IMR-90 (cell line): ENCODE measurements around the gene ARL6IP6. TPM values are rescaled to one million over a fixed set of nuclear protein-coding genes. Genes with fewer than 3 reads are reported as not detected.

Experiments
- ATAC-seq: fragments of 200-7000 bp; cut with Tn5 transposase; 2 replicates; pipeline ENCODE4 v1.9.1; 2020; ENCODE audit warnings: low read depth, mild to moderate bottlenecking, moderate library complexity
- BruUV-seq: library from RNA; stranded (reverse); fragments of 400-500 nt; replicated peaks from 2 replicates; lab custom pipeline; 2021; lab: Mats Ljungman, UMichigan
- CTCF ChIA-PET: fragments of 300-600 bp; formaldehyde crosslinking; extraction: SDS; loops from one replicate; lab custom pipeline; 2021; ENCODE audit warnings: antibody characterized with exemption; lab: Yijun Ruan, JAX
- POLR2A ChIA-PET: fragments of 300-600 bp; sonication (Branson Sonifier 250); formaldehyde crosslinking; loops from one replicate; lab custom pipeline; 2022; ENCODE audit warnings: antibody characterized with exemption; ENCODE audit not compliant: unreplicated experiment; lab: Charles Lee
- DNase-seq: peaks from one replicate; pipeline ENCODE4 v3.0.0; 2013
- H2AFZ ChIP-seq: replicated peaks from 2 replicates; pipeline ENCODE3; 2013; ENCODE audit warnings: low read length, mild to moderate bottlenecking; ENCODE audit not compliant: poor library complexity
- H2AK5ac ChIP-seq: 2 replicates; pipeline ENCODE4 v1.6.1; 2013; ENCODE audit warnings: low read depth, low read length, inconsistent platforms
- H2AK9ac ChIP-seq: replicated peaks from 2 replicates; pipeline ENCODE3; 2013; ENCODE audit warnings: mild to moderate bottlenecking, low read depth, low read length, moderate library complexity; ENCODE audit not compliant: poor library complexity
- H2BK120ac ChIP-seq: 2 replicates; pipeline ENCODE4 v1.6.1; 2013; ENCODE audit warnings: low read depth, low read length, inconsistent platforms
- H2BK15ac ChIP-seq: 3 replicates; pipeline ENCODE4 v1.6.1; 2013; ENCODE audit warnings: low read depth, low read length, inconsistent platforms
- H2BK20ac ChIP-seq: 2 replicates; pipeline ENCODE4 v1.6.1; 2013; ENCODE audit warnings: low read depth, mild to moderate bottlenecking, inconsistent platforms, low read length, moderate library complexity
- H2BK5ac ChIP-seq: 2 replicates; pipeline ENCODE4 v1.6.1; 2013; ENCODE audit warnings: mild to moderate bottlenecking, low read depth, low read length, inconsistent platforms; ENCODE audit not compliant: poor library complexity, severe bottlenecking
- H3K14ac ChIP-seq: replicated peaks from 2 replicates; pipeline ENCODE4 v1.6.1; 2013; ENCODE audit warnings: low read depth, low read length, inconsistent platforms
- H3K18ac ChIP-seq: 2 replicates; pipeline ENCODE4 v1.6.1; 2013; ENCODE audit warnings: low read depth, low read length, control low read depth
- H3K23ac ChIP-seq: 2 replicates; pipeline ENCODE4 v1.6.1; 2013; ENCODE audit warnings: low read depth, low read length, inconsistent platforms
- H3K27ac ChIP-seq: 2 replicates; pipeline ENCODE4 v1.5.1; 2013; ENCODE audit warnings: mild to moderate bottlenecking, control low read depth, low read length; ENCODE audit not compliant: insufficient read depth
- H3K27me3 ChIP-seq: 2 replicates; pipeline ENCODE4 v1.6.1; 2013; ENCODE audit warnings: low read length; ENCODE audit not compliant: control insufficient read depth, insufficient read depth
- H3K36me3 ChIP-seq: 2 replicates; pipeline ENCODE4 v1.6.1; 2013; ENCODE audit warnings: low read length, mixed read lengths; ENCODE audit not compliant: control insufficient read depth, insufficient read depth
- H3K4ac ChIP-seq: 2 replicates; pipeline ENCODE4 v1.6.1; 2013; ENCODE audit warnings: low read depth, low read length, inconsistent platforms
- H3K4me1 ChIP-seq: 2 replicates; pipeline ENCODE4 v1.6.1; 2013; ENCODE audit warnings: low read length, mixed read lengths; ENCODE audit not compliant: control insufficient read depth, insufficient read depth
- H3K4me2 ChIP-seq: 2 replicates; pipeline ENCODE4 v1.6.1; 2013; ENCODE audit warnings: low read depth, mild to moderate bottlenecking, control low read depth, low read length, moderate library complexity
- H3K4me3 ChIP-seq: 2 replicates; pipeline ENCODE4 v1.5.1; 2013; ENCODE audit warnings: low read depth, mild to moderate bottlenecking, control low read depth, low read length, moderate library complexity; ENCODE audit not compliant: insufficient read depth
- H3K56ac ChIP-seq: 2 replicates; pipeline ENCODE4 v1.6.1; 2013; ENCODE audit warnings: low read length, inconsistent platforms; ENCODE audit not compliant: insufficient read depth; ENCODE audit errors: extremely low read depth
- H3K79me1 ChIP-seq, 2 experiments: 2 replicates each; pipeline ENCODE4 v1.6.1; 2013; ENCODE audit warnings: low read length in 2 of 2, inconsistent platforms in 1 of 2, low read depth in 1 of 2
- H3K9ac ChIP-seq: 2 replicates; pipeline ENCODE4 v1.6.1; 2013; ENCODE audit warnings: low read depth, low read length, control low read depth
- H3K9me1 ChIP-seq: 2 replicates; pipeline ENCODE4 v1.6.1; 2013; ENCODE audit warnings: low read length, inconsistent platforms; ENCODE audit not compliant: insufficient read depth
- H3K9me3 ChIP-seq: 2 replicates; pipeline ENCODE4 v1.6.1; 2013; ENCODE audit warnings: low read length; ENCODE audit not compliant: control insufficient read depth, insufficient read depth
- H4K20me1 ChIP-seq: 2 replicates; pipeline ENCODE4 v1.6.1; 2013; ENCODE audit warnings: low read length, inconsistent platforms; ENCODE audit not compliant: insufficient read depth
- H4K5ac ChIP-seq: 2 replicates; pipeline ENCODE4 v1.6.1; 2013; ENCODE audit warnings: mild to moderate bottlenecking, low read depth, low read length, control low read depth
- H4K8ac ChIP-seq, 2 experiments: 2 replicates each; pipeline ENCODE4 v1.6.1; 2013; ENCODE audit warnings: low read depth in 2 of 2, low read length in 2 of 2, control low read depth in 1 of 2, inconsistent platforms in 1 of 2
- H4K91ac ChIP-seq: 2 replicates; pipeline ENCODE4 v1.6.1; 2013; ENCODE audit warnings: low read depth, low read length, inconsistent platforms; ENCODE audit not compliant: insufficient read depth
- BHLHE40 ChIP-seq: fragments of 150-350 bp; IDR thresholded peaks from 2 replicates; pipeline ENCODE4 v1.6.1; 2016; ENCODE audit warnings: mild to moderate bottlenecking, low read depth, low read length
- CEBPB ChIP-seq: IDR thresholded peaks from 2 replicates; pipeline ENCODE4 v1.6.1; 2012; ENCODE audit warnings: low read depth, low read length, improper control_type of control experiment
- CTCF ChIP-seq: conservative IDR thresholded peaks from 2 replicates; pipeline ENCODE4 v1.5.1; 2012; ENCODE audit warnings: mild to moderate bottlenecking, low read depth, low read length, improper control_type of control experiment
- FOS ChIP-seq: fragments of 150-350 bp; IDR thresholded peaks from 2 replicates; pipeline ENCODE4 v1.6.1; 2016; ENCODE audit warnings: low read depth, low read length
- MAFK ChIP-seq: IDR thresholded peaks from 2 replicates; pipeline ENCODE4 v1.6.1; 2012; ENCODE audit warnings: low read depth, low read length, improper control_type of control experiment
- MAZ ChIP-seq: IDR thresholded peaks from 2 replicates; pipeline ENCODE4 v1.6.1; 2012; ENCODE audit warnings: low read depth, mild to moderate bottlenecking, low read length, improper control_type of control experiment, moderate library complexity, borderline replicate concordance
- NFE2L2 ChIP-seq: fragments of 150-350 bp; IDR thresholded peaks from 2 replicates; pipeline ENCODE4 v1.6.1; 2016; ENCODE audit warnings: low read depth, mild to moderate bottlenecking, low read length
- POLR2A ChIP-seq: IDR thresholded peaks from 2 replicates; pipeline ENCODE4 v1.6.1; 2012; ENCODE audit warnings: mild to moderate bottlenecking, low read depth, low read length
- RAD21 ChIP-seq: IDR thresholded peaks from 2 replicates; pipeline ENCODE4 v1.6.1; 2012; ENCODE audit warnings: low read length, improper control_type of control experiment
- USF2 ChIP-seq: fragments of 150-350 bp; IDR thresholded peaks from 2 replicates; pipeline ENCODE4 v1.6.1; 2017; ENCODE audit warnings: mild to moderate bottlenecking, antibody characterized with exemption, low read length, low read depth
- WGBS, 2 experiments: methylation state at CpG; one replicate each; pipeline versions ENCODE4 v1.1.5 to v1.1.7; 2013; ENCODE audit warnings: missing lambda C conversion rate in 2 of 2; ENCODE audit not compliant: insufficient read length in 1 of 2; ENCODE audit errors: extremely low coverage in 2 of 2; 5-methylcytosine and 5-hydroxymethylcytosine counted together
- dilution Hi-C: fragments of 300-500 bp; cut with HindIII; formaldehyde crosslinking; loops from one replicate; pipeline ENCODE4 v1.14.3; 2018; ENCODE audit warnings: low sequenced_read_pairs; ENCODE audit not compliant: unreplicated experiment
- in situ Hi-C: fragments of 300-500 bp; cut with MboI; formaldehyde crosslinking; loops from 3 replicates; pipeline ENCODE4 v1.14.3; 2019; ENCODE audit warnings: low sequenced_read_pairs, inconsistent platforms, mixed read lengths
- intact Hi-C: fragments of 100-400 bp; cut with micrococcal nuclease; formaldehyde crosslinking; loops from 2 replicates; pipeline ENCODE4 v1.10.0; 2022
- polyA plus RNA-seq, 3 experiments: library from polyadenylated mRNA; depleted of rRNA; stranded (reverse); fragments of >200 nt; gene quantifications; 2 replicates each; pipeline ENCODE4 v1.2.3, GENCODE V29; 2012; ENCODE audit warnings: low replicate concordance in 1 of 3
- total RNA-seq: library from RNA; depleted of rRNA; stranded (reverse); fragments of >200 nt; gene quantifications from 2 replicates; pipeline ENCODE4 v1.2.3, GENCODE V29; 2012

The ARL6IP6 gene
- total and polyA plus RNA-seq, 2 of the 4 experiments (the other 2 are of a cell fraction) = 4.1 to 14.7 TPM

GRCh38 chr2:152759290-152760072, 41.1 kb downstream of the ARL6IP6 start:
- dilution Hi-C loops (no loop called here), intact Hi-C loops (no loop called here)
- DNase-seq = no peak

More at GRCh38 chr2:152759290-152760072, 41.1 kb downstream of the ARL6IP6 start:
- no peak overlapping the region for H3K27ac ChIP-seq
- H3K27me3 ChIP-seq = no peaks in the 10 kb centered on the region
- no peak overlapping the region for H3K4me3 ChIP-seq
- CTCF ChIA-PET = interaction anchor here (1.9 kb wide), 1 partner anchor 17 kb away, joined by 6 read pairs; no protein-coding TSS in a partner anchor
- peaks cover 0 to 15% of the 10 kb centered on the region in 2 experiments; a peak in 2 of 4 replicates for H3K79me1 ChIP-seq
- H3K9ac ChIP-seq = no peak overlapping the region
- H4K91ac ChIP-seq = no peak overlapping the region
- H3K4me2 ChIP-seq = no peak overlapping the region
- no peak for ATAC-seq
- in situ Hi-C loops = no loop called here
- no peak overlapping the region for H4K8ac ChIP-seq
- peak overlapping the region; percentile 89; the same call in 1 of the 2 replicates for H3K18ac ChIP-seq
- H3K9me3 ChIP-seq = no peaks in the 10 kb centered on the region
- no TSS peak for BruUV-seq
- peaks cover 6% of the 10 kb centered on the region for H3K36me3 ChIP-seq
- H3K4me1 ChIP-seq = peaks cover 9% of the 10 kb centered on the region
- peak overlapping the region; percentile 2; the same call in 1 of the 2 replicates for H3K4ac ChIP-seq
- H2AFZ ChIP-seq = no peak overlapping the region
- no peak overlapping the region for H2AK9ac ChIP-seq
- H3K9me1 ChIP-seq = peaks cover 3% of the 10 kb centered on the region; the same call in 1 of the 2 replicates
- no peak overlapping the region for H2BK120ac ChIP-seq
- H4K5ac ChIP-seq = peak overlapping the region; percentile 86
- H3K23ac ChIP-seq = no peak overlapping the region
- no peaks in the 10 kb centered on the region for H4K20me1 ChIP-seq
- H2BK20ac ChIP-seq = 0 out of 2 replicates have a peak overlapping the region, but pooled peaks have one; percentile 3
- POLR2A ChIA-PET = no interaction called here
- no peak for TF ChIP-seq CTCF
- TF ChIP-seq NFE2L2 = no peak
- no peak for TF ChIP-seq POLR2A
- no peak for TF ChIP-seq RAD21
- no peak for TF ChIP-seq USF2
- TF ChIP-seq MAFK = no peak
- TF ChIP-seq BHLHE40 = no peak
- TF ChIP-seq FOS = no peak
- TF ChIP-seq MAZ = no peak
- no peak for TF ChIP-seq CEBPB
- H3K14ac ChIP-seq = no peak overlapping the region
- H3K56ac ChIP-seq = no peak overlapping the region
- H2BK5ac ChIP-seq = peak overlapping the region; percentile 11
- no peak overlapping the region for H2BK15ac ChIP-seq
- no peak overlapping the region for H2AK5ac ChIP-seq
- no CpG with 5 or more reads among the region's 6 CpGs for WGBS, 2 experiments
